DND-41 (cell line): ENCODE data around the gene CCDC138.

Experiments used
- ATAC-seq: fragments of 200-7000 bp; cut with Tn5 transposase; 3 replicates; pipeline ENCODE4 v1.9.1; 2021; ENCODE audit warnings: low read depth; ENCODE audit not compliant: insufficient read depth
- DNase-seq: peaks from one replicate; pipeline ENCODE4 v3.0.0-alpha.2; 2020
- H2AFZ ChIP-seq: 2 replicates; pipeline ENCODE4 v1.6.0; 2012; ENCODE audit warnings: low read depth, low read length
- H3K27ac ChIP-seq: 2 replicates; pipeline ENCODE4 v1.5.1; 2012; ENCODE audit warnings: low read length, inconsistent platforms
- H3K27me3 ChIP-seq: fragments of 200-600 bp; sonication (generic); 2 replicates; pipeline ENCODE4 v1.6.0; 2012; ENCODE audit warnings: low read length, mild to moderate bottlenecking, inconsistent platforms; ENCODE audit not compliant: insufficient read depth, poor library complexity
- H3K36me3 ChIP-seq: 2 replicates; pipeline ENCODE4 v1.5.1; 2012; ENCODE audit warnings: low read length, inconsistent platforms; ENCODE audit not compliant: insufficient read depth
- H3K4me1 ChIP-seq: 2 replicates; pipeline ENCODE4 v1.5.1; 2012; ENCODE audit warnings: mild to moderate bottlenecking, low read length; ENCODE audit not compliant: insufficient read depth
- H3K4me2 ChIP-seq: 2 replicates; pipeline ENCODE4 v1.6.0; 2012; ENCODE audit warnings: mild to moderate bottlenecking, moderate library complexity, low read length, inconsistent platforms; ENCODE audit not compliant: insufficient read depth
- H3K4me3 ChIP-seq, 2 experiments: fragments of 200-600 bp in 1 of 2; shearing (Covaris generic) in 1 of 2; 2 replicates each; pipeline ENCODE4 v1.5.1; 2012 to 2016; ENCODE audit warnings: inconsistent platforms in 2 of 2, low read length in 2 of 2, mild to moderate bottlenecking in 2 of 2, low read depth in 1 of 2, moderate library complexity in 1 of 2
- H3K79me2 ChIP-seq: 2 replicates; pipeline ENCODE4 v1.6.0; 2012; ENCODE audit warnings: low read length, inconsistent platforms; ENCODE audit not compliant: insufficient read depth
- H3K9ac ChIP-seq: 2 replicates; pipeline ENCODE4 v1.6.0; 2012; ENCODE audit warnings: low read depth, mild to moderate bottlenecking, inconsistent platforms, low read length, moderate library complexity
- H3K9me3 ChIP-seq: 2 replicates; pipeline ENCODE4 v1.5.1; 2012; ENCODE audit warnings: low read length, moderate library complexity, mild to moderate bottlenecking, inconsistent platforms; ENCODE audit not compliant: insufficient read depth, severe bottlenecking
- H4K20me1 ChIP-seq: 2 replicates; pipeline ENCODE4 v1.6.0; 2012; ENCODE audit warnings: low read length; ENCODE audit not compliant: insufficient read depth
- CTCF ChIP-seq: IDR thresholded peaks from 2 replicates; pipeline ENCODE4 v1.5.1; 2012; ENCODE audit warnings: borderline replicate concordance, low read length, moderate library complexity, mild to moderate bottlenecking; ENCODE audit not compliant: poor library complexity, severe bottlenecking; ENCODE audit errors: extremely low read depth
- EZH2 ChIP-seq: IDR thresholded peaks from 3 replicates; pipeline ENCODE4 v1.6.1; 2012; ENCODE audit warnings: borderline replicate concordance, low read depth, mild to moderate bottlenecking, moderate library complexity, low read length, inconsistent platforms; ENCODE audit not compliant: severe bottlenecking

The CCDC138 gene

GRCh38 chr2:108908713-108909070 is 122.1 kb downstream of the CCDC138 start:
- TF ChIP-seq CTCF (no peak), EZH2 (no peak)
- Histone ChIP-seq H3K4me1 (no peaks in the 10 kb centered on the region), H4K20me1 (no peaks in the 10 kb centered on the region), H3K36me3 (no peaks in the 10 kb centered on the region), H3K79me2 (no peaks in the 10 kb centered on the region), H2AFZ (no peak overlapping the region), H3K4me2 (no peak overlapping the region), H3K9me3 (no peaks in the 10 kb centered on the region), H3K9ac (no peak overlapping the region), H3K4me3 (no peak overlapping the region), H3K27me3 (no peaks in the 10 kb centered on the region), H3K27ac (no peak overlapping the region)
- ATAC-seq: no peak
- peak; percentile 3 for DNase-seq

GRCh38 chr2:108909275-108909823 is 122.8 kb downstream of the CCDC138 start:
- no peak overlapping the region for H3K4me2 ChIP-seq

GRCh38 chr2:108910011-108910431 is 123.5 kb downstream of the CCDC138 start:
- DNase-seq (peak; percentile 1), ATAC-seq (no peak)
- no peaks in the 10 kb centered on the region for H3K36me3 ChIP-seq
- no peaks in the 10 kb centered on the region; the same call in 1 of the 2 replicates for H3K4me1 ChIP-seq
- H4K20me1 ChIP-seq: no peaks in the 10 kb centered on the region
- H3K9me3 ChIP-seq: no peaks in the 10 kb centered on the region
- H3K27me3 ChIP-seq: no peaks in the 10 kb centered on the region
- H3K79me2 ChIP-seq: no peaks in the 10 kb centered on the region
- no peak overlapping the region for H3K4me3 ChIP-seq
- H3K4me2 ChIP-seq: no peak overlapping the region
- H2AFZ ChIP-seq: no peak overlapping the region
- H3K27ac ChIP-seq: no peak overlapping the region
- TF ChIP-seq CTCF (no peak), EZH2 (no peak)
- H3K9ac ChIP-seq: no peak overlapping the region

More at GRCh38 chr2:108909275-108909823, 122.8 kb downstream of the CCDC138 start:
- Histone ChIP-seq H3K9me3 (no peaks in the 10 kb centered on the region), H3K9ac (no peak overlapping the region), H3K4me1 (no peaks in the 10 kb centered on the region), H4K20me1 (no peaks in the 10 kb centered on the region), H3K27ac (no peak overlapping the region), H3K27me3 (no peaks in the 10 kb centered on the region), H3K79me2 (no peaks in the 10 kb centered on the region), H3K4me3 (no peak overlapping the region), H2AFZ (no peak overlapping the region), H3K36me3 (no peaks in the 10 kb centered on the region)
- TF ChIP-seq CTCF: no peak
- no peak for TF ChIP-seq EZH2
- ATAC-seq (no peak), DNase-seq (peak; percentile 2)
